HepG2 (cell line): Measurements from ENCODE around the gene ITIH2. TPM values are rescaled to one million over a fixed set of nuclear protein-coding genes. Genes with fewer than 3 reads are reported as not detected.
A peak's percentile ranks its signal among the peaks of the same experiment; 100 is the strongest.

Experiments used
- ASH2L ChIP-seq: fragments of 300-600, 200-600 bp; sonication (generic); IDR thresholded peaks from 2 replicates; pipeline ENCODE4 v1.7.0; 2017; ENCODE audit warnings: low read depth, mild to moderate bottlenecking, moderate library complexity, mixed read lengths, low read length; ENCODE audit not compliant: insufficient read length
- GABPA ChIP-seq, 2 experiments: IDR thresholded peaks; 2 replicates each; pipeline ENCODE4 v1.6.1; 2011 to 2016; ENCODE audit warnings: low read depth in 2 of 2, low read length in 1 of 2, missing biosample characterization in 1 of 2, missing genetic modification characterization in 1 of 2
- HIVEP1 ChIP-seq: sonication (generic); formaldehyde crosslinking; IDR thresholded peaks from 2 replicates; pipeline ENCODE4 v1.4.0; 2020; ENCODE audit warnings: mild to moderate bottlenecking, missing genetic modification reagents
- HNRNPH1 ChIP-seq: fragments of 200-400 bp; formaldehyde crosslinking; optimal IDR thresholded peaks from 2 replicates; pipeline ENCODE3; 2017; ENCODE audit warnings: mild to moderate bottlenecking, low read depth, low read length
- HOXA5 ChIP-seq: sonication (generic); formaldehyde crosslinking; IDR thresholded peaks from 2 replicates; pipeline ENCODE4 v1.4.0; 2020; ENCODE audit warnings: missing genetic modification reagents
- HOXA9 ChIP-seq: sonication (generic); formaldehyde crosslinking; IDR thresholded peaks from 2 replicates; pipeline ENCODE4 v1.8.1; 2022; ENCODE audit warnings: missing genetic modification reagents, mild to moderate bottlenecking, moderate library complexity, borderline replicate concordance
- SAP130 ChIP-seq: IDR thresholded peaks from 2 replicates; pipeline ENCODE4 v1.6.1; 2016; ENCODE audit warnings: low read depth
- TCF7 ChIP-seq: sonication (generic); IDR thresholded peaks from 2 replicates; pipeline ENCODE4 v1.6.1; 2016; ENCODE audit warnings: antibody characterized with exemption, low read depth
- ZBTB7A ChIP-seq: sonication (generic); formaldehyde crosslinking; IDR thresholded peaks from 2 replicates; pipeline ENCODE4 v1.8.0; 2022; ENCODE audit warnings: mild to moderate bottlenecking, missing genetic modification reagents
- ZBTB7B ChIP-seq: sonication (generic); formaldehyde crosslinking; IDR thresholded peaks from 2 replicates; pipeline ENCODE4 v1.4.0; 2020; ENCODE audit warnings: missing genetic modification reagents
- ZMAT3 ChIP-seq: sonication (generic); formaldehyde crosslinking; conservative IDR thresholded peaks from 2 replicates; pipeline ENCODE4 v1.7.0; 2021; ENCODE audit warnings: missing genetic modification reagents
- ZNF234 ChIP-seq: sonication (generic); formaldehyde crosslinking; conservative IDR thresholded peaks from 2 replicates; pipeline ENCODE4 v1.5.1; 2020; ENCODE audit warnings: mild to moderate bottlenecking, missing genetic modification reagents
- ZNF570 ChIP-seq: sonication (generic); formaldehyde crosslinking; IDR thresholded peaks from 2 replicates; pipeline ENCODE4 v1.4.0; 2020; ENCODE audit warnings: mild to moderate bottlenecking, missing genetic modification reagents, borderline replicate concordance
- ZNF589 ChIP-seq: sonication (generic); formaldehyde crosslinking; conservative IDR thresholded peaks from 2 replicates; pipeline ENCODE4 v1.8.0; 2022; ENCODE audit warnings: mild to moderate bottlenecking, moderate library complexity, missing genetic modification reagents
- ZNF605 ChIP-seq: sonication (generic); formaldehyde crosslinking; IDR thresholded peaks from 2 replicates; pipeline ENCODE4 v1.8.0; 2022; ENCODE audit warnings: mild to moderate bottlenecking, missing genetic modification reagents
- ZNF737 ChIP-seq: sonication (generic); formaldehyde crosslinking; IDR thresholded peaks from 2 replicates; pipeline ENCODE4 v1.5.0; 2020; ENCODE audit warnings: missing genetic modification reagents, mild to moderate bottlenecking, borderline replicate concordance
- ZNF788 ChIP-seq: sonication (generic); formaldehyde crosslinking; IDR thresholded peaks from 2 replicates; pipeline ENCODE4 v1.5.0; 2020; ENCODE audit warnings: mild to moderate bottlenecking, missing genetic modification reagents, borderline replicate concordance
- polyA plus RNA-seq, 8 experiments: library from polyadenylated mRNA; depleted of rRNA in 3 of 8; stranded (reverse) in 7 of 8; unstranded in 1 of 8; fragments of >200 nt; fragmentation: Illumina TruSeq in 4 of 8; extraction: Trizol in 4 of 8; gene quantifications; 2 replicates each; pipeline versions ENCODE4 v1.2.1 to v1.2.3, GENCODE V29; 2011 to 2016; ENCODE audit warnings: low read depth in 4 of 8, missing spikeins in 1 of 8, mixed read lengths in 1 of 8; ENCODE audit not compliant: insufficient read depth in 1 of 8
- total RNA-seq, 5 experiments: library from RNA; depleted of rRNA; stranded (reverse); fragments of >200 nt; fragmentation: Illumina TruSeq; extraction: Trizol; gene quantifications; 2 replicates each; pipeline ENCODE4 v1.2.3, GENCODE V29; 2016; ENCODE audit warnings: low read depth in 1 of 5
- TF ChIP-seq, protein P1 (sequence below): sonication (generic); formaldehyde crosslinking; IDR thresholded peaks from 2 replicates; pipeline ENCODE4 v1.8.0; 2022; ENCODE audit warnings: mild to moderate bottlenecking, missing genetic modification reagents, moderate library complexity
- TF ChIP-seq, protein P2 (sequence below): sonication (generic); formaldehyde crosslinking; IDR thresholded peaks from 2 replicates; pipeline ENCODE4 v1.8.1; 2023; ENCODE audit warnings: mild to moderate bottlenecking, inconsistent platforms, moderate library complexity, missing genetic modification reagents, borderline replicate concordance

ITIH2 gene
- total and polyA plus RNA-seq, 2 of the 13 experiments (the other 11 are each of a cell fraction or from before 2014, with no cell fraction given), result 1,197 to 1,427 TPM

DNA sequence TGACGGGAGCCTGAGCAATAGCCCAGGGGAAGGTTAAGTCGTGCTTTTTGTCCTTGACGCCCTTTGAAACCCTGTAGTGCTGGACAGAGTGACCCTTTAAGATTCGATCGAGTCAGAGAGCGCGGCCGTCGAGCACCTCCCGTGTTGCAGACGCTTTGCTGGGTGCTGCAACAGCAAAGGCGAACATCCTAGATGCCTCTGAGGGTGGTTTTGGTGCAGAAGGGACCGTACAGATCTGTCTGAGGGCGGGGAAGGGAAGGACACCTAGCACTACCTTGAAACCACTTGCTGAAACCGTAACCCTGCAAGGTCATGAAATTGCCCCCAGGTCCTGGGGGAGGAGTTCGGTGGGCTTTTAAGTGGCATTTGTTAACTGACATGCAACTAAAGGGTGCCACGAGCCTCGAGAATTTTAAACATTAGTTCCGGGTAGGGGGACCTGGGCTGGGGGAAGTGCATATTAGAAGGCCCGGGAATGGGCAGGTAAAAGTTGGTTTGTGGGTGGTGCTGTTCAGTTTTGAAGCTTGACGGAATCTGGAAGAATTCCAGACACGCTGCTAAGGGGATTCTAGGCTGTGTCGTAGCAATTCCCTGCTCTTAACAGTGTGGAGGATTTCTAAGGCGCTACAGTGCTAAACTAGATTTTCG is 85.6 kb downstream of the ITIH2 start (continued):
- TF ChIP-seq ZNF605 (CRISPR knock-in tag) (0 out of 2 replicates have a peak, but pooled peaks have one; percentile 2), ZNF589 (CRISPR knock-in tag) (0 out of 2 replicates have a peak, but pooled peaks have one; percentile 53), ZBTB7B (no peak), HOXA5 (CRISPR knock-in tag) (no peak), ASH2L (no peak), HOXA9 (0 out of 2 replicates have a peak, but pooled peaks have one; percentile 46), GABPA (IDR thresholded peaks at IDR 0.05; ENCODE audit: low read depth, low read length) (no peak), GABPA (CRISPR knock-in tag; IDR thresholded peaks at IDR 0.05; ENCODE audit: low read depth) (no peak), ZBTB7A (CRISPR knock-in tag) (0 out of 2 replicates have a peak, but pooled peaks have one; percentile 8), ZNF737 (CRISPR knock-in tag) (no peak), ZNF234 (CRISPR knock-in tag) (no peak), HNRNPH1 (peak; percentile 54), ZMAT3 (CRISPR knock-in tag) (0 out of 2 replicates have a peak, but pooled peaks have one; percentile 1), SAP130 (CRISPR knock-in tag) (0 out of 2 replicates have a peak, but pooled peaks have one; percentile 12), HIVEP1 (CRISPR knock-in tag) (0 out of 2 replicates have a peak, but pooled peaks have one; percentile 2), ZNF788 (CRISPR knock-in tag) (no peak), TCF7 (no peak), ZNF570 (CRISPR knock-in tag) (no peak)
- TF ChIP-seq, protein P1, sequence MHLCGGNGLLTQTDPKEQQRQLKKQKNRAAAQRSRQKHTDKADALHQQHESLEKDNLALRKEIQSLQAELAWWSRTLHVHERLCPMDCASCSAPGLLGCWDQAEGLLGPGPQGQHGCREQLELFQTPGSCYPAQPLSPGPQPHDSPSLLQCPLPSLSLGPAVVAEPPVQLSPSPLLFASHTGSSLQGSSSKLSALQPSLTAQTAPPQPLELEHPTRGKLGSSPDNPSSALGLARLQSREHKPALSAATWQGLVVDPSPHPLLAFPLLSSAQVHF (CRISPR knock-in tag), result no peak
- TF ChIP-seq, protein P2, sequence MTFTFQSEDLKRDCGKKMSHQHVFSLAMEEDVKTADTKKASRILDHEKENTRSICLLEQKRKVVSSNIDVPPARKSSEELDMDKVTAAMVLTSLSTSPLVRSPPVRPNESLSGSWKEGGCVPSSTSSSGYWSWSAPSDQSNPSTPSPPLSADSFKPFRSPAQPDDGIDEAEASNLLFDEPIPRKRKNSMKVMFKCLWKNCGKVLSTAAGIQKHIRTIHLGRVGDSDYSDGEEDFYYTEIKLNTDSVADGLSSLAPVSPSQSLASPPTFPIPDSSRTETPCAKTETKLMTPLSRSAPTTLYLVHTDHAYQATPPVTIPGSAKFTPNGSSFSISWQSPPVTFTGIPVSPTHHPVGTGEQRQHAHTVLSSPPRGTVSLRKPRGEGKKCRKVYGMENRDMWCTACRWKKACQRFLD (CRISPR knock-in tag), result 0 out of 2 replicates have a peak, but pooled peaks have one; percentile 7
